ENCODE measurements around the gene EPB41L1.

The EPB41L1 gene

GRCh38 chr20:36154700-36155628 lies at the start of gene EPB41L1:
EPB41L1 (plus strand) TSS chr20:36154740; CDS start chr20:36173778, 19,038 bp downstream.
- no peak for DNase-seq

- DNase-seq = no peak
These were observed 49.7 kb upstream of the EPB41L1 start for GRCh38 chr20:36104856-36105255.

GRCh38 chr20:36105711-36106226 lies 48.8 kb upstream of the EPB41L1 start:
- DNase-seq = no peak

GRCh38 chr20:36106606-36107005 lies 47.9 kb upstream of the EPB41L1 start:
- no peak for DNase-seq

- no peak for DNase-seq
These were observed 46.7 kb upstream of the EPB41L1 start for GRCh38 chr20:36107881-36108280.

- no peak for DNase-seq
These were observed 45.1 kb upstream of the EPB41L1 start for GRCh38 chr20:36109251-36109947.

GRCh38 chr20:36110994-36111393 lies 43.5 kb upstream of the EPB41L1 start:
- no peak for DNase-seq

GRCh38 chr20:36112112-36112511 lies 42.4 kb upstream of the EPB41L1 start:
- DNase-seq = no peak

- DNase-seq = no peak
These were observed 41.5 kb upstream of the EPB41L1 start for GRCh38 chr20:36113036-36113435.

- DNase-seq = no peak
These were observed 40.8 kb upstream of the EPB41L1 start for GRCh38 chr20:36113566-36114250.

- DNase-seq = no peak
These were observed 39.8 kb upstream of the EPB41L1 start for GRCh38 chr20:36114707-36115106.

- no peak for DNase-seq
These were observed 38.6 kb upstream of the EPB41L1 start for GRCh38 chr20:36115925-36116324.

GRCh38 chr20:36116807-36117441 lies 37.6 kb upstream of the EPB41L1 start:
- no peak for DNase-seq

- no peak for DNase-seq
These were observed 36.9 kb upstream of the EPB41L1 start for GRCh38 chr20:36117638-36118037.

- DNase-seq = no peak
These were observed 36.2 kb upstream of the EPB41L1 start for GRCh38 chr20:36118371-36118770.

- DNase-seq = no peak
These were observed 35.0 kb upstream of the EPB41L1 start for GRCh38 chr20:36119537-36119936.

GRCh38 chr20:36120241-36120640 lies 34.3 kb upstream of the EPB41L1 start:
- DNase-seq = no peak

- DNase-seq = no peak
These were observed 33.5 kb upstream of the EPB41L1 start for GRCh38 chr20:36120991-36121390.

- no peak for DNase-seq
These were observed 32.3 kb upstream of the EPB41L1 start for GRCh38 chr20:36121981-36122930.

- no peak for DNase-seq
These were observed 31.6 kb upstream of the EPB41L1 start for GRCh38 chr20:36122931-36123288.

- DNase-seq = no peak
These were observed 29.4 kb upstream of the EPB41L1 start for GRCh38 chr20:36125097-36125496.
